OCI-LY7 (cell line): ENCODE results near the gene SPAST. TPM values are rescaled to one million over a fixed set of nuclear protein-coding genes. Genes with fewer than 3 reads are reported as not detected.

ENCODE experiments used
- BruUV-seq: library from RNA; stranded (reverse); fragments of 400-500 nt; replicated peaks from 2 replicates; lab custom pipeline; 2021; lab: Mats Ljungman, UMichigan
- CTCF ChIA-PET: fragments of 300-600 bp; sonication (Branson Sonifier 250); formaldehyde crosslinking; loops from one replicate; lab custom pipeline; 2022; ENCODE audit warnings: antibody characterized with exemption; ENCODE audit not compliant: unreplicated experiment; lab: Charles Lee
- POLR2A ChIA-PET: fragments of 300-600 bp; sonication (Branson Sonifier 250); formaldehyde crosslinking; loops from one replicate; lab custom pipeline; 2022; ENCODE audit warnings: antibody characterized with exemption; lab: Charles Lee
- DNase-seq: peaks from one replicate; pipeline ENCODE4 v3.0.0-alpha.2; 2015; ENCODE audit warnings: low spot score
- H2AFZ ChIP-seq: fragments of 200-600 bp; sonication (generic), shearing (Covaris generic); 2 replicates; pipeline ENCODE4 v1.6.1; 2014; ENCODE audit warnings: mild to moderate bottlenecking, antibody characterized with exemption, low read length, moderate library complexity
- H3K27ac ChIP-seq: fragments of 200-600 bp; sonication (generic); 2 replicates; pipeline ENCODE4 v1.5.1; 2014; ENCODE audit warnings: mixed run types, low read depth, mild to moderate bottlenecking, moderate library complexity, low read length, inconsistent platforms; ENCODE audit not compliant: poor library complexity, severe bottlenecking
- H3K36me3 ChIP-seq: fragments of 200-600 bp; sonication (generic); 2 replicates; pipeline ENCODE4 v1.6.1; 2014; ENCODE audit warnings: mild to moderate bottlenecking, antibody characterized with exemption, low read length, moderate library complexity, mixed read lengths; ENCODE audit not compliant: insufficient read depth
- H3K4me1 ChIP-seq: fragments of 200-600 bp; sonication (generic); 2 replicates; pipeline ENCODE4 v1.5.1; 2014; ENCODE audit warnings: mild to moderate bottlenecking, low read length; ENCODE audit not compliant: insufficient read depth, poor library complexity, severe bottlenecking
- H3K4me2 ChIP-seq: fragments of 200-600 bp; sonication (generic); 2 replicates; pipeline ENCODE4 v1.6.1; 2014; ENCODE audit warnings: mild to moderate bottlenecking, low read length
- H3K4me3 ChIP-seq: fragments of 200-600 bp; sonication (generic); 2 replicates; pipeline ENCODE4 v1.5.1; 2014; ENCODE audit warnings: mild to moderate bottlenecking, low read depth, low read length; ENCODE audit not compliant: poor library complexity, severe bottlenecking
- H3K79me2 ChIP-seq: fragments of 200-600 bp; sonication (generic); 2 replicates; pipeline ENCODE4 v1.6.1; 2016; ENCODE audit warnings: low read depth, mild to moderate bottlenecking, low read length, moderate library complexity, mixed read lengths; ENCODE audit not compliant: insufficient read depth
- H3K9me2 ChIP-seq: fragments of 200-600 bp; sonication (generic); 2 replicates; pipeline ENCODE4 v1.6.1; 2016; ENCODE audit warnings: mild to moderate bottlenecking, low read length, mixed read lengths; ENCODE audit not compliant: insufficient read depth
- H3K9me3 ChIP-seq: fragments of 200-600 bp; sonication (generic); 2 replicates; pipeline ENCODE4 v1.6.1; 2014; ENCODE audit warnings: mild to moderate bottlenecking, mixed run types, low read length, mixed read lengths
- H4K20me1 ChIP-seq: fragments of 200-600 bp; sonication (generic); 2 replicates; pipeline ENCODE4 v1.6.1; 2014; ENCODE audit warnings: mild to moderate bottlenecking, antibody characterized with exemption, low read length, moderate library complexity, mixed read lengths; ENCODE audit not compliant: insufficient read depth
- CTCF ChIP-seq: fragments of 200-600 bp; sonication (generic); conservative IDR thresholded peaks from 2 replicates; pipeline ENCODE4 v1.5.1; 2014; ENCODE audit warnings: mild to moderate bottlenecking, antibody characterized with exemption, low read length, moderate library complexity, mixed read lengths
- EZH2phosphoT487 ChIP-seq: fragments of 200-600 bp; sonication (generic); IDR thresholded peaks from 2 replicates; pipeline ENCODE4 v1.6.1; 2018; ENCODE audit warnings: low read depth, borderline replicate concordance, mild to moderate bottlenecking, mixed run types, antibody characterized with exemption, low read length, moderate library complexity, mixed read lengths
- intact Hi-C: fragments of 100-400 bp; cut with micrococcal nuclease; formaldehyde crosslinking; loops from one replicate; pipeline ENCODE4 v1.10.0; 2022; ENCODE audit not compliant: unreplicated experiment
- total RNA-seq, 2 experiments: library from RNA; depleted of rRNA in 1 of 2; stranded (reverse); fragments of >200 nt in 1 of 2; shearing (Covaris generic) in 1 of 2; gene quantifications; 2 replicates each; pipeline ENCODE4 v1.2.3, GENCODE V29; 2014 to 2022

Gene SPAST
- total RNA-seq, 2 experiments from 2014 or later, result 26.4 to 30.0 TPM

GRCh38 chr2:32166115-32166574 is 102.8 kb downstream of the SPAST start:
- no peak for DNase-seq
- H2AFZ ChIP-seq, result peak overlapping the region; percentile 65

GRCh38 chr2:32168513-32168912 is 105.2 kb downstream of the SPAST start:
- Histone ChIP-seq H3K9me3 (no peaks in the 10 kb centered on the region), H3K27ac (peak overlapping the region; percentile 4), H4K20me1 (no peaks in the 10 kb centered on the region), H3K4me1 (peaks cover 30% of the 10 kb centered on the region), H3K36me3 (peaks cover 22% of the 10 kb centered on the region), H3K79me2 (peaks cover 39% of the 10 kb centered on the region; the same call in 1 of the 2 replicates), H3K9me2 (no peaks in the 10 kb centered on the region), H2AFZ (no peak overlapping the region), H3K4me3 (peak overlapping the region; percentile 8), H3K4me2 (peak overlapping the region; percentile 44)
- TF ChIP-seq EZH2phosphoT487 (no peak), CTCF (no peak)
- ChIA-PET POLR2A (no interaction called here), CTCF (no interaction called here)
- intact Hi-C loops, result loop anchor here (10.0 kb wide), 1 partner anchor 914 kb away; no protein-coding TSS in a partner anchor
- BruUV-seq, result no TSS peak
- DNase-seq, result peak; percentile 28

More at GRCh38 chr2:32166115-32166574, 102.8 kb downstream of the SPAST start:
- Histone ChIP-seq H3K4me2 (peak overlapping the region; percentile 93), H3K27ac (peak overlapping the region; percentile 66), H3K4me1 (peaks cover 30% of the 10 kb centered on the region), H3K36me3 (0 out of 2 replicates have a peak, but pooled peaks cover 6% of the 10 kb centered on the region), H3K9me2 (no peaks in the 10 kb centered on the region), H4K20me1 (no peaks in the 10 kb centered on the region), H3K4me3 (peak overlapping the region; percentile 80), H3K9me3 (no peaks in the 10 kb centered on the region), H3K79me2 (peaks cover 39% of the 10 kb centered on the region; the same call in 1 of the 2 replicates)
- ChIA-PET POLR2A (interaction anchor here (0.6 to 2.6 kb wide), 9 partner anchors 10 to 911 kb away, joined by 3 to 22 read pairs (median 4); partner anchors contain the start of genes DPY30 and SPAST), CTCF (no interaction called here)
- TSS peak; percentile 77 for BruUV-seq
- intact Hi-C loops, result loop anchor here (10.0 kb wide), 1 partner anchor 911 kb away; no protein-coding TSS in a partner anchor
- no peak for TF ChIP-seq CTCF
- TF ChIP-seq EZH2phosphoT487, result no peak

GRCh38 chr2:32172870-32173269 is 109.5 kb downstream of the SPAST start:
- H4K20me1 ChIP-seq, result no peaks in the 10 kb centered on the region
- TF ChIP-seq EZH2phosphoT487 (no peak), CTCF (no peak)
- no peak overlapping the region for H3K4me3 ChIP-seq
- ChIA-PET POLR2A (interaction anchor here (0.6 to 1.0 kb wide), 3 partner anchors 16 to 551 kb away, joined by 3 to 4 read pairs (median 3); no protein-coding TSS in a partner anchor), CTCF (no interaction called here)
- H3K4me2 ChIP-seq, result no peak overlapping the region
- no peaks in the 10 kb centered on the region for H3K9me2 ChIP-seq
- DNase-seq, result no peak
- no TSS peak for BruUV-seq
- H3K79me2 ChIP-seq, result peaks cover 9% of the 10 kb centered on the region; the same call in 1 of the 2 replicates
- intact Hi-C loops, result no loop called here
- peaks cover 9% of the 10 kb centered on the region for H3K4me1 ChIP-seq
- H3K9me3 ChIP-seq, result no peaks in the 10 kb centered on the region
- no peak overlapping the region for H2AFZ ChIP-seq
- H3K27ac ChIP-seq, result no peak overlapping the region
- H3K36me3 ChIP-seq, result peaks cover 45% of the 10 kb centered on the region
